Kidney (tissue), 14 donors: ENCODE results near the gene PROX2. TPM values are rescaled to one million over a fixed set of nuclear protein-coding genes. Genes with fewer than 3 reads are reported as not detected.

Source experiments
- DNase-seq, 5 donors: peaks; one replicate each; pipeline ENCODE4 v3.0.0-alpha.2; 2013 to 2020
- FAIRE-seq: peaks from 2 replicates; lab custom pipeline; 2012; peaks lifted over from hg19 to GRCh38; lab: Jason Lieb, UNC
- H3K27ac ChIP-seq, 2 donors: one replicate each; pipeline ENCODE4 v1.7.0; 2013; ENCODE audit warnings: low read depth in 2 of 2, low read length in 2 of 2, inconsistent platforms in 1 of 2
- H3K27me3 ChIP-seq: one replicate; pipeline ENCODE4 v1.7.1; 2013; ENCODE audit warnings: low read length, inconsistent platforms; ENCODE audit not compliant: control insufficient read depth, insufficient read depth
- H3K36me3 ChIP-seq, 3 donors: one replicate each; pipeline versions ENCODE4 v1.7.0 to v1.7.1; 2013; ENCODE audit warnings: low read length in 3 of 3, control low read depth in 1 of 3, inconsistent platforms in 1 of 3; ENCODE audit not compliant: insufficient read depth in 3 of 3, control insufficient read depth in 2 of 3
- H3K4me1 ChIP-seq, 3 donors: one replicate each; pipeline versions ENCODE4 v1.7.0 to v1.7.1; 2013; ENCODE audit warnings: low read length in 3 of 3, inconsistent platforms in 1 of 3, low read depth in 1 of 3; ENCODE audit not compliant: control insufficient read depth in 2 of 3, insufficient read depth in 2 of 3
- H3K4me3 ChIP-seq, 3 donors: one replicate each; pipeline versions ENCODE4 v1.7.0 to v1.8.1; 2013; ENCODE audit warnings: low read length in 3 of 3, control low read depth in 1 of 3, inconsistent platforms in 1 of 3
- H3K9ac ChIP-seq, 3 donors: one replicate each; pipeline versions ENCODE4 v1.7.0 to v1.7.1; 2013; ENCODE audit warnings: low read length in 3 of 3, control low read depth in 1 of 3, inconsistent platforms in 1 of 3
- H3K9me3 ChIP-seq, 3 donors: one replicate each; pipeline versions ENCODE4 v1.7.0 to v1.7.1; 2013; ENCODE audit warnings: low read length in 3 of 3, control low read depth in 1 of 3, inconsistent platforms in 1 of 3; ENCODE audit not compliant: control insufficient read depth in 2 of 3, insufficient read depth in 1 of 3
- intact Hi-C: fragments of 100-400 bp; cut with DNase I; formaldehyde crosslinking; loops from one replicate; pipeline ENCODE4 v1.11.1; 2022
- polyA plus RNA-seq: library from polyadenylated mRNA; stranded (reverse); fragments of 350-450 nt; fragmentation: Illumina TruSeq; extraction: RNeasy Lipid Tissue Mini Kit (QIAGEN cat#74804); gene quantifications from one replicate; pipeline ENCODE4 v1.2.3, GENCODE V29; 2014; ENCODE audit warnings: low read depth, low replicate concordance; ENCODE audit not compliant: insufficient read depth
- total RNA-seq: library from RNA; stranded (reverse); fragmentation: NEBNext Ultra II Directional; extraction: Animal tissue kit (Norgen Biotek cat#: 25700); gene quantifications from one replicate; pipeline ENCODE4 v1.2.1, GENCODE V29; 2021
- TF ChIP-seq, protein P1 (sequence below): IDR thresholded peaks from 3 replicates; pipeline ENCODE4 v1.5.1; 2012; ENCODE audit warnings: mild to moderate bottlenecking, moderate library complexity, borderline replicate concordance; ENCODE audit not compliant: insufficient read depth; ENCODE audit errors: extremely low read depth
- donor health status: control.
- donor health status: control.
- donor health status: control.
- donor health status: control.
- donor health status: control.
- donor health status: DM: yes; HTN: yes; CAD: no.
- donor health status: Normal renal cell carcinoma (clear cell type).

Gene PROX2
- total and polyA plus RNA-seq, 2 donors from 2014 or later: not detected

DNA sequence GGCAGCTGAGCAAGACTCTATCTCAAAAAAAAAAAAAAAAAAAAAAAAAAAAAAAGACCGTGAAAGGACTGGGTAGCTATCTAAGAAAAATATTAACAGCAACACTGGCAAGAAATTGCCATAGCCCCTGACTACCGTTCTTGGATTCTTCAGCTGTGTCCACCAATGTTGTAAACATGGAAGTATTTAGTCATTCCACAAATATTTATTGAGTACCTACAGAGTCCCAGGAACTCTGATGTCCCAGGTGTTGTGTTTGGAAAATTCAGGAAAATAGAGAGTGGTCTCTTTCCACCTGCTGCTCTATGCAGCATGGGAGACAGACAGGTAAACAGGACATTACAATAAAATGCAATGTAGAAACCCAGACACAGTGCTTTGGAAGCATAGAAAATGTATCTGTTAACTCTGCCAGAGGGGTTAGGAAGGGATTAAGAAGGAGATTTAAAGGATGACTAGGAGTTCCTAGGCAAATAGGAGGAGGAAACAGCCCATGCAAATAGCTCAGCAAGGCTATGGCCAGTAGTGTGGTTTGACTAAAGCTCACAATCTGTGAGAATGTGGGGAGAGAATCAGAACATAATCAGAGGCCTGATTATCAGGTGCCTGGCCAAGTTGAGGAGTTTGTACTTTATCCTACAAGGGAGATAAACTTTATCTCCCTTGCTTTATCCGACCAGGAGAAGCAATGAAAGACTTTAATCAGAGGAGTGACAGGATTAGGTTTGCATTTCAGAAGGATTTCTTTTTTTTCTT lies 3.7 kb upstream of the PROX2 start:
- intact Hi-C loops: no loop called here
- Histone ChIP-seq H3K36me3 (no peaks in the 10 kb centered on the region), H3K27ac (no peak overlapping the region)

DNA sequence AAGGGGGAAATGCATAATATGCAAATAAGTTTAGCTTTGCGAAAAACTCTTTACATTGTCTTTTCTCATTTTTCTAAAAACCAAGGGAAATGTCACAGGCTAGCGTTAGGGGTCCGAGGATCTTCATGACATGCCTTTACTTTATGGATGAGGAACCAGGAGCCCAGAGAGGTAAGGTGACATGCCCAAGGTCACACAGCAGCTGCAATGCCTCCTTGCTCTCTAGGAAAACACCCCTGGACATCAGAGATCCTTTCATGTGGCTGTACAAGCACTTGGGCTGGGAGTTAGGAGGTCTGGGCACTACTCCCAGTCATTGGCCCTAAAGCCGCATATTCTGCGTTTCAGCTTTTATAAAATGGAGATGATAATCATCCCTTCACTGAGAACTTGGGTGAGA lies 741 bp downstream of the PROX2 start:
- TF ChIP-seq, protein P1, sequence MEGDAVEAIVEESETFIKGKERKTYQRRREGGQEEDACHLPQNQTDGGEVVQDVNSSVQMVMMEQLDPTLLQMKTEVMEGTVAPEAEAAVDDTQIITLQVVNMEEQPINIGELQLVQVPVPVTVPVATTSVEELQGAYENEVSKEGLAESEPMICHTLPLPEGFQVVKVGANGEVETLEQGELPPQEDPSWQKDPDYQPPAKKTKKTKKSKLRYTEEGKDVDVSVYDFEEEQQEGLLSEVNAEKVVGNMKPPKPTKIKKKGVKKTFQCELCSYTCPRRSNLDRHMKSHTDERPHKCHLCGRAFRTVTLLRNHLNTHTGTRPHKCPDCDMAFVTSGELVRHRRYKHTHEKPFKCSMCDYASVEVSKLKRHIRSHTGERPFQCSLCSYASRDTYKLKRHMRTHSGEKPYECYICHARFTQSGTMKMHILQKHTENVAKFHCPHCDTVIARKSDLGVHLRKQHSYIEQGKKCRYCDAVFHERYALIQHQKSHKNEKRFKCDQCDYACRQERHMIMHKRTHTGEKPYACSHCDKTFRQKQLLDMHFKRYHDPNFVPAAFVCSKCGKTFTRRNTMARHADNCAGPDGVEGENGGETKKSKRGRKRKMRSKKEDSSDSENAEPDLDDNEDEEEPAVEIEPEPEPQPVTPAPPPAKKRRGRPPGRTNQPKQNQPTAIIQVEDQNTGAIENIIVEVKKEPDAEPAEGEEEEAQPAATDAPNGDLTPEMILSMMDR: no peak
- no peak for FAIRE-seq
- H3K27me3 ChIP-seq: no peaks in the 10 kb centered on the region
- no peaks in the 10 kb centered on the region for H3K36me3 ChIP-seq
- no peak for DNase-seq
- intact Hi-C loops: no loop called here
- H3K4me1 ChIP-seq: no peaks in the 10 kb centered on the region
- no peak overlapping the region for H3K9ac ChIP-seq
- H3K27ac ChIP-seq: no peak overlapping the region
- no peaks in the 10 kb centered on the region for H3K9me3 ChIP-seq
- no peak overlapping the region for H3K4me3 ChIP-seq

More for the DNA sequence above, 3.7 kb upstream of the PROX2 start:
- Histone ChIP-seq H3K9ac (no peak overlapping the region), H3K27me3 (no peaks in the 10 kb centered on the region), H3K4me3 (no peak overlapping the region), H3K9me3 (no peaks in the 10 kb centered on the region), H3K4me1 (peaks cover 2 to 18% (median 12%) of the 10 kb centered on the region in 3 donors)
- TF ChIP-seq, protein P1: no peak
- FAIRE-seq (no peak), DNase-seq (no peak)

DNA sequence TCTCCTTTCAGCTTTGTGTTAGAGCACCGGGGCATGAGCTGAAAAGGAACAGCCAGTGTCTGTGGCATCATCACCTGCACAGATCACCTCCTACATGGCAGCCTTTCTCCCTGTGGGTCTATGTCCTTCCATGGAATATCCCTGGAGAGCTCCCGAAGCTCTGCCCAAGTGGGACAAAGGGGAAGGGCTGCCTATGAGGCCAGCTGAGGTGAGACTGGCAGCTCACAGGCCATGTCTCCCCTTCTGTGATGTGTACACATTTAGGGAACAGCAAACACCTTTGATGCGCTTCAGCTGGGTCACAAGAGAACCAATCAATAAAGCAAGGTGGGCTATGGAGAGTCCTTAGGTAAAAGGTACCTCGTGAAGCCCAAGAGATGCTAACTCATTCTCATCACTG lies 4.1 kb downstream of the PROX2 start:
- intact Hi-C loops: no loop called here
- no peaks in the 10 kb centered on the region for H3K27me3 ChIP-seq
- H3K9ac ChIP-seq: no peak overlapping the region
- DNase-seq (no peak), FAIRE-seq (no peak)
- H3K4me3 ChIP-seq: no peak overlapping the region
- TF ChIP-seq, protein P1: no peak
- H3K9me3 ChIP-seq: no peaks in the 10 kb centered on the region
- H3K36me3 ChIP-seq: no peaks in the 10 kb centered on the region
- H3K27ac ChIP-seq: no peak overlapping the region
- H3K4me1 ChIP-seq: no peaks in the 10 kb centered on the region

DNA sequence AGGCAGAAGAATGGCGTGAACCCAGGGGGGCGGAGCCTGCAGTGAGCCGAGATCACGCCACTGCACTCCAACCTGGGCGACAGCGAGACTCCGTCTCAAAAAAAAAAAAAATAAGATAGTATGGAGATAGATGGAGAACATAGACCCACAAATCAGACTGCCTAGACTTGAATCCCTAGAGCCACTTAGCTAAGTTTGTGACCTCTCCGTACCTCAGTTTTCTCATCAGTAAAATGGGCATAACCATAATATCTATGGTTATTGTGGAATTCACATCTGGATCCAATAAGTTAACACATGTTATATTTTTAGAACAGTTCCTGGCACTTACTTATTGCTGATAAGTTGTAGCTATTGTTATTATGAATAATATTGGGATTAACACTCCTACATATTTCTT lies 7.2 kb downstream of the PROX2 start:
- no peaks in the 10 kb centered on the region for H3K4me1 ChIP-seq
- no peak for FAIRE-seq
- intact Hi-C loops: no loop called here

More for the DNA sequence above, 7.2 kb downstream of the PROX2 start:
- H3K9ac ChIP-seq: no peak overlapping the region
- no peak overlapping the region for H3K4me3 ChIP-seq
- DNase-seq: no peak
- no peak overlapping the region for H3K27ac ChIP-seq
- H3K9me3 ChIP-seq: no peaks in the 10 kb centered on the region
- TF ChIP-seq, protein P1: no peak
- no peaks in the 10 kb centered on the region for H3K36me3 ChIP-seq
- H3K27me3 ChIP-seq: no peaks in the 10 kb centered on the region
